ENCODE data around the gene COTL1.

COTL1 gene

GRCh38 chr16:84585467-84585866 is 32.4 kb downstream of the COTL1 start:
- no peak for TF ChIP-seq CTCF (IDR thresholded peaks at IDR 0.05; ENCODE audit: control insufficient read depth, insufficient read depth, low read depth, low read length, missing control alignments)
- no peak for DNase-seq (ENCODE audit: low read depth)
- no peak overlapping the region for H3K4me3 ChIP-seq (ENCODE audit: control insufficient read depth, low read depth, low read length)

DNA sequence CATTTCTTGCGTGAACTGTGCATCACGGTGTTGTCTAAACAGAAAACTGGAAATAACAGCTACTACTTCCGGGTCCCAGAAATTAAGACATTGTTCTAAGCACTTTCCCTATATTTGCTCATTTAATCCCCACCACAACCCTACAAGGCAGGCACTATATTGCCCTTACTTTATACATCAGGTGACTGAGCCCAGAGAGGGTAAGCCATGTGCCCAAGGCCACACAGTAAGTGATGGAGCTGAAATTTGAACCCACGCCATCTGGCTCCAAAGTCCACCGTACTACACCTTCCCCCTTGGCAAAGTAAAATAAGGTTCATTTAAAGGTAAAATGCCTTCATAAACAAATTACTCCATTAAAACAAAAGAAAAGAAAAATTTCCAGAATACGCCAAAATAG is 33.2 kb downstream of the COTL1 start:
- DNase-seq (ENCODE audit: low read depth) = no peak
- TF ChIP-seq CTCF (IDR thresholded peaks at IDR 0.05; ENCODE audit: control insufficient read depth, insufficient read depth, low read depth, low read length, missing control alignments) = no peak

GRCh38 chr16:84583995-84584394 is 33.9 kb downstream of the COTL1 start:
- H3K4me3 ChIP-seq (ENCODE audit: control insufficient read depth, low read depth, low read length) = no peak overlapping the region
- TF ChIP-seq CTCF (IDR thresholded peaks at IDR 0.05; ENCODE audit: control insufficient read depth, insufficient read depth, low read depth, low read length, missing control alignments) = no peak
- DNase-seq (ENCODE audit: low read depth) = no peak

More for the DNA sequence above, 33.2 kb downstream of the COTL1 start:
- H3K4me3 ChIP-seq (ENCODE audit: control insufficient read depth, low read depth, low read length) = no peak overlapping the region

GRCh38 chr16:84582958-84583516 is 34.8 kb downstream of the COTL1 start:
- H3K4me3 ChIP-seq (ENCODE audit: control insufficient read depth, low read depth, low read length) = no peak overlapping the region
- no peak for DNase-seq (ENCODE audit: low read depth)
- TF ChIP-seq CTCF (IDR thresholded peaks at IDR 0.05; ENCODE audit: control insufficient read depth, insufficient read depth, low read depth, low read length, missing control alignments) = no peak

- no peak for TF ChIP-seq CTCF (IDR thresholded peaks at IDR 0.05; ENCODE audit: control insufficient read depth, insufficient read depth, low read depth, low read length, missing control alignments)
- no peak for DNase-seq (ENCODE audit: low read depth)
- no peak overlapping the region for H3K4me3 ChIP-seq (ENCODE audit: control insufficient read depth, low read depth, low read length)
Observed at GRCh38 chr16:84581158-84581557, 36.7 kb downstream of the COTL1 start.

DNA sequence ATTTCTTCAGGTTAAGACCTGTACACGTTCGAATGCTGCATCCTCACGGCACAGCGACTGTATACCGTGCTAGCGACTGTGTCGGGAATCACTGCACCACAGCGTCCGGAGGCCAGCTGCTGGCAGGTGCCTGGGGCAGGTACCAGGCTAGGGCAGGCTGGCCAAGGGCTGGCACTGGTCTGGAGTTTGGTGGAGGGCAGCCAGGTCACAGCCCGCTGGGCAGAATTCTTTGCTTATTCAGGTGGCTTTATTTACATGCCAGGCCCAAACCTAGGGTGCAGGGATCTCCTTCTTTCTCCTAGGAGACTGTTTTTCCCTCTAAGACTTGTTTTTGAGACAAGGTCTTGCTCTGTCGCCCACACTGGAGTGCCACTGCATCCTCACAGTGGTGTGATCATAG is 37.9 kb downstream of the COTL1 start:
- no peak for DNase-seq (ENCODE audit: low read depth)
- H3K4me3 ChIP-seq (ENCODE audit: control insufficient read depth, low read depth, low read length) = no peak overlapping the region
- TF ChIP-seq CTCF (IDR thresholded peaks at IDR 0.05; ENCODE audit: control insufficient read depth, insufficient read depth, low read depth, low read length, missing control alignments) = no peak
